ENCODE data around the gene GDAP2. TPM values are rescaled to one million over a fixed set of nuclear protein-coding genes. Genes with fewer than 3 reads are reported as not detected.
"Not testable (repeated sequence)": the region's sequence is repeated elsewhere in the genome, so short reads cannot be mapped to it uniquely, and the experiment has no call there.

The GDAP2 gene
- total RNA-seq, 1 experiment from 2014 or later, result 18.8 TPM

DNA sequence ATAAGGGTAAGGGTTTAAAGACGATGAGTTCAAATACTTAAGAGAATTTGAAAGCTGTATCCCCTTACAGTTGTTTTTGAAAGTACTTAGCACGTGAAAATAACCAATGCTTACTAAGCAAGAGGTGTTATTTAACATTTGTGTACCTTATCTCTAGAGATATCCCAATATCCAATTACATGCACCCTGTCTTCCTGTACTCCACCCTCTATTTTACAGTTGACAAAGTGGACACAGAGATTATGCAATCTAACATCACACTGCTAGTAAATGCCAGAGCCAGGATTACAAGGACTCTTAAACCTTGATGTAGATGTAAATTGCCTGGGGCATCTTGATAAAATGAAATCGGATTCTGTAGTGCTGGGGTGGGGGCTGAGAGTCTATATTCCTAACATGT, 72.0 kb downstream of the GDAP2 start:
- no peak overlapping the region for H3K4me3 Mint-ChIP-seq (ENCODE audit: low read depth, unreplicated experiment)
- no peaks in the 10 kb centered on the region for H3K4me1 Mint-ChIP-seq (ENCODE audit: low read depth, unreplicated experiment)
- CTCF ChIA-PET, result no interaction called here
- no peaks in the 10 kb centered on the region for H3K36me3 Mint-ChIP-seq (ENCODE audit: insufficient read depth, unreplicated experiment)
- DNase-seq, result no peak
- intact Hi-C loops (cut with micrococcal nuclease; ENCODE audit: unreplicated experiment), result no loop called here
- BruUV-seq (replicated peaks), result no TSS peak
- H3K27me3 Mint-ChIP-seq (ENCODE audit: unreplicated experiment), result no peaks in the 10 kb centered on the region
- H3K9me3 Mint-ChIP-seq (ENCODE audit: low read depth, unreplicated experiment), result no peaks in the 10 kb centered on the region
- TF ChIP-seq, protein P1, sequence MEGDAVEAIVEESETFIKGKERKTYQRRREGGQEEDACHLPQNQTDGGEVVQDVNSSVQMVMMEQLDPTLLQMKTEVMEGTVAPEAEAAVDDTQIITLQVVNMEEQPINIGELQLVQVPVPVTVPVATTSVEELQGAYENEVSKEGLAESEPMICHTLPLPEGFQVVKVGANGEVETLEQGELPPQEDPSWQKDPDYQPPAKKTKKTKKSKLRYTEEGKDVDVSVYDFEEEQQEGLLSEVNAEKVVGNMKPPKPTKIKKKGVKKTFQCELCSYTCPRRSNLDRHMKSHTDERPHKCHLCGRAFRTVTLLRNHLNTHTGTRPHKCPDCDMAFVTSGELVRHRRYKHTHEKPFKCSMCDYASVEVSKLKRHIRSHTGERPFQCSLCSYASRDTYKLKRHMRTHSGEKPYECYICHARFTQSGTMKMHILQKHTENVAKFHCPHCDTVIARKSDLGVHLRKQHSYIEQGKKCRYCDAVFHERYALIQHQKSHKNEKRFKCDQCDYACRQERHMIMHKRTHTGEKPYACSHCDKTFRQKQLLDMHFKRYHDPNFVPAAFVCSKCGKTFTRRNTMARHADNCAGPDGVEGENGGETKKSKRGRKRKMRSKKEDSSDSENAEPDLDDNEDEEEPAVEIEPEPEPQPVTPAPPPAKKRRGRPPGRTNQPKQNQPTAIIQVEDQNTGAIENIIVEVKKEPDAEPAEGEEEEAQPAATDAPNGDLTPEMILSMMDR (IDR thresholded peaks at IDR 0.05; ENCODE audit: unreplicated experiment), result no peak
- no peak overlapping the region for H3K27ac Mint-ChIP-seq (ENCODE audit: unreplicated experiment)

DNA sequence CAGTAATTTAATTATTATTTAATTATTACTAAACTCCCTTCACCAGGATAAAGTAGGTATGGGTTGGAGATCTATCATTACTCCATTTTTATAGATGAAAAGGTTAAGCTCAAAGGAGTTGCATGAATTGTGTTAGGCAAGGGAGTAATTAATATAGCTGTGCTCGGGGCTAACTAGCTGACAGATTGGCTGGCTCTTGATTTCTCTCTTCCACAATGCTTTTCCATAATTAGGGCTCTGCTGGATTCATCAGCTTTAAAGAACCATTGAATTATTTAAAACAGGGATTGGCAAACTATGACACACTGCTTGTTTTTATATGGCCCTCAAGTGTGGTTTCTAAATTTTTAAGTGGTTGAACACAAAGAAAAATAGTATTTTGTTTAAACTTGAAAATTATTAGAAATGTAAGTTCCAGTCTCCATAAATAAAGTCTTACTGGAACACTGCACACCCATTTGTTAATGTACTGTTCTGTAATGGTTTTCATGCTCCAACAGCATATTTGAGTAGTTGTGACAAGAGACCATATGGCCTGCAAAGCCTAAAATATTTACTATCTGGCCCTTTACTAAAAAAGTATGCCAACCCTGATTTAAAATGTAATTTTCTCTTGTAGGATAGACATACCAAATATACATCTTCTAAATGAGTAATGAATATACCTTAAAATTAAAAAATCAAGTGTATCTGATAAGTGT, 76.4 kb downstream of the GDAP2 start:
- H3K9me3 Mint-ChIP-seq (ENCODE audit: low read depth, unreplicated experiment), result no peaks in the 10 kb centered on the region
- intact Hi-C loops (cut with micrococcal nuclease; ENCODE audit: unreplicated experiment), result no loop called here
- TF ChIP-seq, protein P1 (IDR thresholded peaks at IDR 0.05; ENCODE audit: unreplicated experiment), result no peak
- CTCF ChIA-PET, result no interaction called here
- no peak for DNase-seq
- H3K4me3 Mint-ChIP-seq (ENCODE audit: low read depth, unreplicated experiment), result no peak overlapping the region
- no peaks in the 10 kb centered on the region for H3K36me3 Mint-ChIP-seq (ENCODE audit: insufficient read depth, unreplicated experiment)
- no peaks in the 10 kb centered on the region for H3K4me1 Mint-ChIP-seq (ENCODE audit: low read depth, unreplicated experiment)
- no peak overlapping the region for H3K27ac Mint-ChIP-seq (ENCODE audit: unreplicated experiment)
- no peaks in the 10 kb centered on the region for H3K27me3 Mint-ChIP-seq (ENCODE audit: unreplicated experiment)
- BruUV-seq (replicated peaks), result no TSS peak

DNA sequence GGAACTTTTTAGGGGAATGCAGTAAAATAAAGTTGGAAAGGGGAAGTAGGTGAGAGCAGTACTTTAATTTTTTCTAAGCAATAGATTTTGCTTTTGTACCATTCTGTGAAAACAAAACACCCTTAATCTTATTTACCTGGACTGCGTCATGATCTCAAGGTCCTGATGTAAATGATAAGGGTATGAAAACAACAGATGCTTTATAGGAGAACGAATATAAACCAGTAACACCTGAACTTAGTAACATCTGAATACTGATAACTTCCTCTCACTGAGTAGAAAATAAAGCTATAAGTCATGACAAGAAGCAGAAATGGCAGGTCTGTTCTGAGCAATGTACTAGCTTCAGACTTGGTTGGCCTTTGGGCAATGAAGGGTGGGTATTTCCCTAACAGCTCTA, 77.7 kb downstream of the GDAP2 start:
- H3K4me1 Mint-ChIP-seq (ENCODE audit: low read depth, unreplicated experiment), result no peaks in the 10 kb centered on the region
- TF ChIP-seq, protein P1 (IDR thresholded peaks at IDR 0.05; ENCODE audit: unreplicated experiment), result no peak
- CTCF ChIA-PET, result no interaction called here
- no peaks in the 10 kb centered on the region for H3K27me3 Mint-ChIP-seq (ENCODE audit: unreplicated experiment)
- no TSS peak for BruUV-seq (replicated peaks)
- H3K27ac Mint-ChIP-seq (ENCODE audit: unreplicated experiment), result no peak overlapping the region
- H3K36me3 Mint-ChIP-seq (ENCODE audit: insufficient read depth, unreplicated experiment), result no peaks in the 10 kb centered on the region
- H3K9me3 Mint-ChIP-seq (ENCODE audit: low read depth, unreplicated experiment), result no peaks in the 10 kb centered on the region
- intact Hi-C loops (cut with micrococcal nuclease; ENCODE audit: unreplicated experiment), result no loop called here
- no peak overlapping the region for H3K4me3 Mint-ChIP-seq (ENCODE audit: low read depth, unreplicated experiment)
- DNase-seq, result no peak

DNA sequence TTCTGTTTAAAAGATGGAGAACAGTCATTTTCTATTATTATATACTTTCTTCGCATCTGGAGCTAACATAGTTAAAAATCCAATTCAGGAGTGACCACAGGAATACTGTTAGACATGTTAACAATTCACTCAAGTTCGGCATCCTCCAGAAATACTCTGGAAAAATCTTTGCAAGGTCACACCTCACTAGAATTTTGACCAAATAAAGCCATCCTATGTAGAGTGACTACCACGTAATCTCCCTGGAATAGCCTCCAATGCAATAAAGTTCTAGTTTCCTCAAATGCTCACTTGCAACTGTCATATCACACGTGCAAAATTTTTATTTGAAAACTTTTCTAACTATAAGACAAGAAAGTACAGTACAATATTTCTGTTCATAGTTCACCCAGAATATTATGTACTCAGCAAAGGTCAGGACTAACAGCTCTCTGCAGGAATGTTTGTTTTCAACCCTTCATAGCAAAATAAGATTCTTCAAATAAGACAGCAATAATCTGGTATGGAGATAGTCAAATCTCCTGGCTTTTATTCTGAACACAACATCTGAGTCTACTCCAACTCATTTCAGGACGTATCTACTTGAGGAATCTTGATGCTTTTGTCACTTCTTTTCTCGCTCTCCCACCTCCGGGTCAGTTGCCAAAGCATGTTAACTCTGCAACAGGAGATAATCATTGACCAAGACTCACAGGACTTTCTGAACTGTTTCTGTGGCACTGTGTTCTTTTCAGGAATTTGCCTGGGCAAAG, 82.6 kb downstream of the GDAP2 start:
- TF ChIP-seq, protein P1 (IDR thresholded peaks at IDR 0.05; ENCODE audit: unreplicated experiment), result no peak
- Mint-ChIP-seq H3K4me3 (ENCODE audit: low read depth, unreplicated experiment) (no peak overlapping the region), H3K36me3 (ENCODE audit: insufficient read depth, unreplicated experiment) (no peaks in the 10 kb centered on the region), H3K27ac (ENCODE audit: unreplicated experiment) (no peak overlapping the region), H3K27me3 (ENCODE audit: unreplicated experiment) (no peaks in the 10 kb centered on the region), H3K9me3 (ENCODE audit: low read depth, unreplicated experiment) (no peaks in the 10 kb centered on the region), H3K4me1 (ENCODE audit: low read depth, unreplicated experiment) (peaks cover 10% of the 10 kb centered on the region)
- CTCF ChIA-PET, result no interaction called here
- intact Hi-C loops (cut with micrococcal nuclease; ENCODE audit: unreplicated experiment), result no loop called here
- no TSS peak for BruUV-seq (replicated peaks)
- no peak for DNase-seq

DNA sequence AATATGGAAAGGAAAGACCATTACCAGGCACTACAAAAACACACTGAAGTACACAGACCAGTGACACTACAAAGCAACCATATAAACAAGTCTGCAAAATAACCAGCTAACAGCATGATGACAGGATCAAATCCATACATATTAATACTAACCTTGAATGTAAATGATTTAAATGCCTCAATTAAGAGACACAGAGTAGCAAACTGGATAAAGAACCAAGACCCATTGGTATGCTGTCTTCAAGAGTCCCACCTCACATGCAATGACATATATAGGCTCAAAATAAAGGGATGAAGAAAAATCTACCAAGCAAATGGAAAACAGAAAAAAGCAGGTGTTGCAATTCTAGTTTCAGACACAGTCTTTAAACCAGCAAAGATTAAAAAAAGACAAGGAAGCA, 84.9 kb downstream of the GDAP2 start:
- H3K27ac Mint-ChIP-seq (ENCODE audit: unreplicated experiment); CTCF ChIA-PET; H3K27me3 Mint-ChIP-seq (ENCODE audit: unreplicated experiment); H3K4me3 Mint-ChIP-seq (ENCODE audit: low read depth, unreplicated experiment); H3K36me3 Mint-ChIP-seq (ENCODE audit: insufficient read depth, unreplicated experiment); DNase-seq; BruUV-seq (replicated peaks); intact Hi-C loops (cut with micrococcal nuclease; ENCODE audit: unreplicated experiment); H3K9me3 Mint-ChIP-seq (ENCODE audit: low read depth, unreplicated experiment): not testable (repeated sequence)
- H3K4me1 Mint-ChIP-seq (ENCODE audit: low read depth, unreplicated experiment), result peaks cover 10% of the 10 kb centered on the region
